GM19468 (cell line): ENCODE results near the gene STAG1.
"Not testable (repeated sequence)": the region's sequence is repeated elsewhere in the genome, so short reads cannot be mapped to it uniquely, and the experiment has no call there.

Experiments used
- ATAC-seq: cut with Tn5 transposase; IDR thresholded peaks from one replicate; pipeline ENCODE4 v1.9.1; 2021; ENCODE audit warnings: mild to moderate bottlenecking, moderate library complexity, moderate number of reproducible peaks; ENCODE audit not compliant: unreplicated experiment; ENCODE audit errors: extremely low read depth

The STAG1 gene

GRCh38 chr3:136749602-136750001, 2.6 kb downstream of the STAG1 start:
- not testable (repeated sequence) for ATAC-seq

GRCh38 chr3:136749091-136749490, 3.1 kb downstream of the STAG1 start:
- ATAC-seq: no peak

- ATAC-seq: no peak
These were observed 6.3 kb downstream of the STAG1 start for GRCh38 chr3:136745916-136746315.

GRCh38 chr3:136741063-136741462, 11.1 kb downstream of the STAG1 start:
- no peak for ATAC-seq

- no peak for ATAC-seq
These were observed 11.7 kb downstream of the STAG1 start for GRCh38 chr3:136740351-136740958.

GRCh38 chr3:136736950-136737349, 15.2 kb downstream of the STAG1 start:
- not testable (repeated sequence) for ATAC-seq

- no peak for ATAC-seq
These were observed 17.1 kb downstream of the STAG1 start for GRCh38 chr3:136735103-136735502.

- no peak for ATAC-seq
These were observed 17.7 kb downstream of the STAG1 start for GRCh38 chr3:136734382-136735070.

- no peak for ATAC-seq
These were observed 18.8 kb downstream of the STAG1 start for GRCh38 chr3:136733317-136733833.

- ATAC-seq: no peak
These were observed 20.8 kb downstream of the STAG1 start for GRCh38 chr3:136731274-136731884.

GRCh38 chr3:136730595-136731273, 21.4 kb downstream of the STAG1 start:
- ATAC-seq: peak; percentile 64

- ATAC-seq: no peak
These were observed 23.3 kb downstream of the STAG1 start for GRCh38 chr3:136728918-136729317.

GRCh38 chr3:136728473-136728872, 23.7 kb downstream of the STAG1 start:
- no peak for ATAC-seq

- no peak for ATAC-seq
These were observed 26.7 kb downstream of the STAG1 start for GRCh38 chr3:136725468-136725867.

GRCh38 chr3:136722916-136723315, 29.3 kb downstream of the STAG1 start:
- not testable (repeated sequence) for ATAC-seq

GRCh38 chr3:136722399-136722798, 29.8 kb downstream of the STAG1 start:
- ATAC-seq: not testable (repeated sequence)

- ATAC-seq: no peak
These were observed 32.1 kb downstream of the STAG1 start for GRCh38 chr3:136720091-136720490.

GRCh38 chr3:136716629-136717028, 35.5 kb downstream of the STAG1 start:
- ATAC-seq: no peak

- no peak for ATAC-seq
These were observed 38.2 kb downstream of the STAG1 start for GRCh38 chr3:136714020-136714419.

- no peak for ATAC-seq
These were observed 39.2 kb downstream of the STAG1 start for GRCh38 chr3:136712941-136713340.

- ATAC-seq: not testable (repeated sequence)
These were observed 40.3 kb downstream of the STAG1 start for GRCh38 chr3:136711888-136712287.
